HepG2 (cell line): ENCODE measurements around the gene HNRNPA2B1. TPM values are rescaled to one million over a fixed set of nuclear protein-coding genes. Genes with fewer than 3 reads are reported as not detected.

ENCODE experiments used
- MLLT10 ChIP-seq: sonication (generic); formaldehyde crosslinking; IDR thresholded peaks from 2 replicates; pipeline ENCODE4 v1.4.0; 2020; ENCODE audit warnings: missing genetic modification reagents
- ZHX2 ChIP-seq, 2 experiments: sonication (generic) in 1 of 2; formaldehyde crosslinking in 1 of 2; IDR thresholded peaks; 2 replicates each; pipeline versions ENCODE4 v1.6.1 to v1.9.0; 2014 to 2022; ENCODE audit warnings: antibody characterized with exemption in 1 of 2, borderline replicate concordance in 1 of 2, inconsistent platforms in 1 of 2, low read depth in 1 of 2, missing genetic modification reagents in 1 of 2
- ZNF512 ChIP-seq: sonication (generic); formaldehyde crosslinking; IDR thresholded peaks from 2 replicates; pipeline ENCODE4 v1.4.0; 2020; ENCODE audit warnings: mild to moderate bottlenecking, missing genetic modification reagents
- polyA plus RNA-seq, 8 experiments: library from polyadenylated mRNA; depleted of rRNA in 3 of 8; stranded (reverse) in 7 of 8; unstranded in 1 of 8; fragments of >200 nt; fragmentation: Illumina TruSeq in 4 of 8; extraction: Trizol in 4 of 8; gene quantifications; 2 replicates each; pipeline versions ENCODE4 v1.2.1 to v1.2.3, GENCODE V29; 2011 to 2016; ENCODE audit warnings: low read depth in 4 of 8, missing spikeins in 1 of 8, mixed read lengths in 1 of 8; ENCODE audit not compliant: insufficient read depth in 1 of 8
- total RNA-seq, 5 experiments: library from RNA; depleted of rRNA; stranded (reverse); fragments of >200 nt; fragmentation: Illumina TruSeq; extraction: Trizol; gene quantifications; 2 replicates each; pipeline ENCODE4 v1.2.3, GENCODE V29; 2016; ENCODE audit warnings: low read depth in 1 of 5

The HNRNPA2B1 gene
- total and polyA plus RNA-seq, 2 of the 13 experiments (the other 11 are each of a cell fraction or from before 2014, with no cell fraction given), result 193 to 412 TPM

- no peak for TF ChIP-seq ZHX2 (IDR thresholded peaks at IDR 0.05; ENCODE audit: low read depth)
- no peak for TF ChIP-seq ZHX2 (CRISPR knock-in tag; IDR thresholded peaks at IDR 0.05; ENCODE audit: borderline replicate concordance)
- no peak for TF ChIP-seq MLLT10 (CRISPR knock-in tag)
- TF ChIP-seq ZNF512, result no peak
These were observed 56.1 kb downstream of the HNRNPA2B1 start (continued) for GRCh38 chr7:26144184-26145080.
